ENCODE data around the gene FBXL13.
"Not testable (repeated sequence)": the region's sequence is repeated elsewhere in the genome, so short reads cannot be mapped to it uniquely, and the experiment has no call there.

Gene FBXL13

GRCh38 chr7:103074519-103075336, at the start of gene FBXL13, which contains the start of gene ARMC10:
Gene FBXL13, minus strand, starts transcription at chr7:103074796.
Gene ARMC10, plus strand, starts transcription at chr7:103075140. Its CDS starts 133 bp downstream, at chr7:103075273.
- peak; percentile 61 to 99 (median 95) for DNase-seq

- DNase-seq = no peak
Measured at GRCh38 chr7:103123529-103123928, 48.9 kb upstream of the FBXL13 start.

- DNase-seq = no peak
Measured at GRCh38 chr7:103121641-103122040, 47.0 kb upstream of the FBXL13 start.

GRCh38 chr7:103120362-103120761, 45.8 kb upstream of the FBXL13 start:
- no peak for DNase-seq

GRCh38 chr7:103119791-103120291, 45.2 kb upstream of the FBXL13 start:
- no peak for DNase-seq

- DNase-seq = no peak
Measured at GRCh38 chr7:103117465-103117864, 42.9 kb upstream of the FBXL13 start.

- DNase-seq = peak in 5 of 14 donors; percentile 7 to 32 (median 24)
Measured at GRCh38 chr7:103116991-103117390, 42.4 kb upstream of the FBXL13 start.

- DNase-seq = no peak
Measured at GRCh38 chr7:103116511-103116910, 41.9 kb upstream of the FBXL13 start.

- DNase-seq = no peak
Measured at GRCh38 chr7:103115771-103116170, 41.2 kb upstream of the FBXL13 start.

GRCh38 chr7:103114576-103115008, 40.0 kb upstream of the FBXL13 start:
- peak in 1 of 14 donors; percentile 41 for DNase-seq

GRCh38 chr7:103113164-103113563, 38.6 kb upstream of the FBXL13 start:
- DNase-seq = no peak

GRCh38 chr7:103106703-103107070, 32.1 kb upstream of the FBXL13 start:
- not testable (repeated sequence) for DNase-seq

GRCh38 chr7:103106005-103106702, 31.6 kb upstream of the FBXL13 start:
- no peak for DNase-seq

GRCh38 chr7:103101543-103101942, 26.9 kb upstream of the FBXL13 start:
- no peak for DNase-seq

- no peak for DNase-seq
Measured at GRCh38 chr7:103100348-103100747, 25.8 kb upstream of the FBXL13 start.

- no peak for DNase-seq
Measured at GRCh38 chr7:103097041-103097440, 22.4 kb upstream of the FBXL13 start.

GRCh38 chr7:103095558-103095957, 21.0 kb upstream of the FBXL13 start:
- not testable (repeated sequence) for DNase-seq

GRCh38 chr7:103094102-103094501, 19.5 kb upstream of the FBXL13 start:
- no peak for DNase-seq

GRCh38 chr7:103093429-103093828, 18.8 kb upstream of the FBXL13 start:
- DNase-seq = no peak

- DNase-seq = not testable (repeated sequence)
Measured at GRCh38 chr7:103092321-103092720, 17.7 kb upstream of the FBXL13 start.

GRCh38 chr7:103083210-103083609, 8.6 kb upstream of the FBXL13 start:
- DNase-seq = no peak

- DNase-seq = no peak
Measured at GRCh38 chr7:103082497-103082896, 7.9 kb upstream of the FBXL13 start.

GRCh38 chr7:103080923-103081322, 6.3 kb upstream of the FBXL13 start:
- no peak for DNase-seq
